ENCODE data around the gene CRYGS.
"Not testable (repeated sequence)": the region's sequence is repeated elsewhere in the genome, so short reads cannot be mapped to it uniquely, and the experiment has no call there.

GRCh38 chr3:186531694-186532093 is 12.5 kb downstream of the CRYGS start:
- not testable (repeated sequence) for TF ChIP-seq CTCF, MAX (IDR thresholded peaks at IDR 0.05; ENCODE audit: low read depth, low read length)

Measured in NB4 (cell line).